PC-3 (cell line): Measurements from ENCODE around the gene TMEM208. TPM values are rescaled to one million over a fixed set of nuclear protein-coding genes. Genes with fewer than 3 reads are reported as not detected.
A peak's percentile ranks its signal among the peaks of the same experiment; 100 is the strongest.

Experiments used
- ATAC-seq: fragments of 200-7000 bp; cut with Tn5 transposase; 2 replicates; pipeline ENCODE4 v1.9.1; 2020; ENCODE audit warnings: mild to moderate bottlenecking, moderate library complexity
- BruUV-seq: library from RNA; stranded (reverse); fragments of 400-500 nt; replicated peaks from 2 replicates; lab custom pipeline; 2021; lab: Mats Ljungman, UMichigan
- CTCF ChIA-PET: fragments of 300-600 bp; sonication (Branson Sonifier 250); formaldehyde crosslinking; loops from one replicate; lab custom pipeline; 2022; ENCODE audit warnings: antibody characterized with exemption; lab: Charles Lee
- POLR2A ChIA-PET: fragments of 300-600 bp; sonication (Branson Sonifier 250); formaldehyde crosslinking; loops from one replicate; lab custom pipeline; 2022; ENCODE audit warnings: antibody characterized with exemption; ENCODE audit not compliant: unreplicated experiment; lab: Charles Lee
- DNase-seq: peaks from one replicate; pipeline ENCODE4 v3.0.0-alpha.2; 2015
- H2AFZ ChIP-seq: fragments of 300-600 bp; sonication (generic); 2 replicates; pipeline ENCODE4 v1.6.0; 2016; ENCODE audit warnings: antibody characterized with exemption, low read length
- H3F3A ChIP-seq: fragments of 300-600 bp; sonication (generic); one replicate; pipeline ENCODE4 v1.6.0; 2017; ENCODE audit warnings: antibody characterized with exemption, low read length, control low read depth, mild to moderate bottlenecking; ENCODE audit not compliant: unreplicated experiment
- H3K27ac ChIP-seq: fragments of 300-600 bp; sonication (generic); 2 replicates; pipeline ENCODE4 v1.5.1; 2016; ENCODE audit warnings: mild to moderate bottlenecking, low read length
- H3K27me3 ChIP-seq: fragments of 300-600 bp; sonication (generic); 2 replicates; pipeline ENCODE4 v1.6.1; 2016; ENCODE audit warnings: low read length, mixed read lengths
- H3K36me3 ChIP-seq: fragments of 300-600 bp; sonication (generic); 2 replicates; pipeline ENCODE4 v1.6.1; 2016; ENCODE audit warnings: low read depth, mixed run types, low read length, mixed read lengths
- H3K4me1 ChIP-seq: fragments of 300-600 bp; sonication (generic); 2 replicates; pipeline ENCODE4 v1.5.1; 2016; ENCODE audit warnings: low read length; ENCODE audit not compliant: insufficient read depth
- H3K4me2 ChIP-seq: fragments of 300-600 bp; sonication (generic); 2 replicates; pipeline ENCODE4 v1.6.0; 2016; ENCODE audit warnings: low read length
- H3K4me3 ChIP-seq: fragments of 300-600 bp; sonication (generic); 2 replicates; pipeline ENCODE4 v1.5.1; 2016; ENCODE audit warnings: mild to moderate bottlenecking, low read length, mixed read lengths
- H3K79me2 ChIP-seq: fragments of 300-600 bp; sonication (generic); 2 replicates; pipeline ENCODE4 v1.6.1; 2017; ENCODE audit warnings: low read length, mixed read lengths
- H3K9ac ChIP-seq: fragments of 300-600 bp; sonication (generic); 2 replicates; pipeline ENCODE4 v1.6.0; 2016; ENCODE audit warnings: mild to moderate bottlenecking, low read length
- H3K9me2 ChIP-seq: fragments of 300-600 bp; sonication (generic); replicated peaks from 2 replicates; pipeline ENCODE4 v1.6.1; 2016; ENCODE audit warnings: mixed run types, low read length, mixed read lengths
- H3K9me3 ChIP-seq: fragments of 300-600 bp; sonication (generic); 2 replicates; pipeline ENCODE4 v1.6.1; 2016; ENCODE audit warnings: low read length, mixed read lengths
- H4K20me1 ChIP-seq: fragments of 300-600 bp; sonication (generic); 2 replicates; pipeline ENCODE4 v1.6.1; 2016; ENCODE audit warnings: low read length, mixed read lengths
- EZH2 ChIP-seq: fragments of 300-600 bp; sonication (generic); IDR thresholded peaks from one replicate; pipeline ENCODE4 v1.6.1; 2017; ENCODE audit warnings: antibody characterized with exemption, mild to moderate bottlenecking, low read length; ENCODE audit not compliant: unreplicated experiment
- EZH2phosphoT487 ChIP-seq: fragments of 300-600 bp; sonication (generic); IDR thresholded peaks from 2 replicates; pipeline ENCODE4 v1.6.1; 2018; ENCODE audit warnings: mild to moderate bottlenecking, antibody characterized with exemption, low read length, borderline replicate concordance
- intact Hi-C: fragments of 100-400 bp; cut with micrococcal nuclease; formaldehyde crosslinking; loops from 2 replicates; pipeline ENCODE4 v1.9.0; 2023
- total RNA-seq: library from RNA; depleted of rRNA; stranded (reverse); fragments of >200 nt; gene quantifications from 2 replicates; pipeline ENCODE4 v1.2.3, GENCODE V29; 2014
- TF ChIP-seq, protein P1 (sequence below): fragments of 300-600 bp; sonication (generic); conservative IDR thresholded peaks from 2 replicates; pipeline ENCODE4 v1.5.1; 2017; ENCODE audit warnings: antibody characterized with exemption, low read depth, mild to moderate bottlenecking, low read length

TMEM208 gene
- total RNA-seq, 1 experiment from 2014 or later, result 35.4 TPM

DNA sequence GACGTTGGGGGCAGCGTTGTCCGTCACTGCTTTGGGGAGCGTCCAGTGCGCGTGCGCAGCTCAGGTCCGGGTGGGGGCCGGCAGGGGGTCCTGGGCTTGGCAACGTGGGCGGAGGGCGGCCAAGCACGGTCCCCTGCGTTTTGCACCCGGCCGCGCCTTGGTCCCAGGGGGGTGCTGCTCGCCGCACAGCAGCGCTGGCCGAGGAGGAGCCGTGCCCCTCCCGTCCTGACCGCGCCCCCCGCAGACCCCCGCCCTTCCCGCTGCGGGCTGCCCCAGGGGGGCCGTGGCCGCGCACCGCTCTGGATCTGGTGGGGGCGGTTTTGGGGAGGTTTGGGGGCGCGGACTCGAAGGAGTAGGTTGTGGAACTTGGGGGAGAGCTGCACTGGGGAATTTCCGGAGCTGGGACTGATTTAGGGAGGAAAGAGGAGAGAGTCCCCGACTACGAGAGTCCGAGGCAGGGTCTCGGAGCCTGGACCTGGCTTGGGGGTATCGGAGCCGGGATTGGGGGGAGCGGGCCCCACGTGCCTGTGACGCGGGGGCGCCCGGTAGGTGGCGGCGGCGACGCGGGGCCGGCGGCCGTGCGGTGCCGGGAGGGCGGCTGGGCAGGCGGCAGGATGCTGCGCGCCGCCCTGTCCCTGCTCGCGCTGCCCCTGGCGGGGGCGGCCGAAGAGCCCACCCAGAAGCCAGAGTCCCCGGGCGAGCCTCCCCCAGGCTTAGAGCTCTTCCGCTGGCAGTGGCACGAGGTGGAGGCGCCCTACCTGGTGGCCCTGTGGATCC, 21.7 kb downstream of the TMEM208 start, which contains the start of gene SLC9A5:
Gene SLC9A5, plus strand, starts transcription at position 579 of the 777 bp plus-strand sequence. Its CDS starts 36 bp downstream, at position 615.
- Histone ChIP-seq H3K27ac (no peak within 1 kb of the TSS), H3K4me2 (peak within 1 kb of the TSS; percentile 95), H3K27me3 (no peaks in the 10 kb centered on the region), H3F3A (peaks cover 7% of the 10 kb centered on the region), H3K79me2 (peaks cover 33% of the 10 kb centered on the region), H2AFZ (peak within 1 kb of the TSS; percentile 94), H3K9me3 (no peaks in the 10 kb centered on the region), H3K9me2 (no peaks in the 10 kb centered on the region), H4K20me1 (no peaks in the 10 kb centered on the region), H3K9ac (peak within 1 kb of the TSS; percentile 51), H3K36me3 (no peaks in the 10 kb centered on the region), H3K4me3 (peak within 1 kb of the TSS; percentile 73), H3K4me1 (peaks cover 38% of the 10 kb centered on the region)
- POLR2A ChIA-PET, result no interaction called here
- CTCF ChIA-PET, result interaction anchor here (0.8 to 1.7 kb wide), 2 partner anchors 12 kb away, joined by 3 to 21 read pairs; no protein-coding TSS in a partner anchor
- TF ChIP-seq, protein P1, sequence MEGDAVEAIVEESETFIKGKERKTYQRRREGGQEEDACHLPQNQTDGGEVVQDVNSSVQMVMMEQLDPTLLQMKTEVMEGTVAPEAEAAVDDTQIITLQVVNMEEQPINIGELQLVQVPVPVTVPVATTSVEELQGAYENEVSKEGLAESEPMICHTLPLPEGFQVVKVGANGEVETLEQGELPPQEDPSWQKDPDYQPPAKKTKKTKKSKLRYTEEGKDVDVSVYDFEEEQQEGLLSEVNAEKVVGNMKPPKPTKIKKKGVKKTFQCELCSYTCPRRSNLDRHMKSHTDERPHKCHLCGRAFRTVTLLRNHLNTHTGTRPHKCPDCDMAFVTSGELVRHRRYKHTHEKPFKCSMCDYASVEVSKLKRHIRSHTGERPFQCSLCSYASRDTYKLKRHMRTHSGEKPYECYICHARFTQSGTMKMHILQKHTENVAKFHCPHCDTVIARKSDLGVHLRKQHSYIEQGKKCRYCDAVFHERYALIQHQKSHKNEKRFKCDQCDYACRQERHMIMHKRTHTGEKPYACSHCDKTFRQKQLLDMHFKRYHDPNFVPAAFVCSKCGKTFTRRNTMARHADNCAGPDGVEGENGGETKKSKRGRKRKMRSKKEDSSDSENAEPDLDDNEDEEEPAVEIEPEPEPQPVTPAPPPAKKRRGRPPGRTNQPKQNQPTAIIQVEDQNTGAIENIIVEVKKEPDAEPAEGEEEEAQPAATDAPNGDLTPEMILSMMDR, result no peak; the same call in 1 of the 2 replicates
- no peak for TF ChIP-seq EZH2
- no peak for TF ChIP-seq EZH2phosphoT487
- ATAC-seq, result no peak
- intact Hi-C loops, result loop anchor here (10.0 kb wide), 1 partner anchor 54 kb away; the partner anchor contains the start of genes E2F4, ELMO3 and EXOC3L1
- no peak for DNase-seq
- no TSS peak for BruUV-seq

DNA sequence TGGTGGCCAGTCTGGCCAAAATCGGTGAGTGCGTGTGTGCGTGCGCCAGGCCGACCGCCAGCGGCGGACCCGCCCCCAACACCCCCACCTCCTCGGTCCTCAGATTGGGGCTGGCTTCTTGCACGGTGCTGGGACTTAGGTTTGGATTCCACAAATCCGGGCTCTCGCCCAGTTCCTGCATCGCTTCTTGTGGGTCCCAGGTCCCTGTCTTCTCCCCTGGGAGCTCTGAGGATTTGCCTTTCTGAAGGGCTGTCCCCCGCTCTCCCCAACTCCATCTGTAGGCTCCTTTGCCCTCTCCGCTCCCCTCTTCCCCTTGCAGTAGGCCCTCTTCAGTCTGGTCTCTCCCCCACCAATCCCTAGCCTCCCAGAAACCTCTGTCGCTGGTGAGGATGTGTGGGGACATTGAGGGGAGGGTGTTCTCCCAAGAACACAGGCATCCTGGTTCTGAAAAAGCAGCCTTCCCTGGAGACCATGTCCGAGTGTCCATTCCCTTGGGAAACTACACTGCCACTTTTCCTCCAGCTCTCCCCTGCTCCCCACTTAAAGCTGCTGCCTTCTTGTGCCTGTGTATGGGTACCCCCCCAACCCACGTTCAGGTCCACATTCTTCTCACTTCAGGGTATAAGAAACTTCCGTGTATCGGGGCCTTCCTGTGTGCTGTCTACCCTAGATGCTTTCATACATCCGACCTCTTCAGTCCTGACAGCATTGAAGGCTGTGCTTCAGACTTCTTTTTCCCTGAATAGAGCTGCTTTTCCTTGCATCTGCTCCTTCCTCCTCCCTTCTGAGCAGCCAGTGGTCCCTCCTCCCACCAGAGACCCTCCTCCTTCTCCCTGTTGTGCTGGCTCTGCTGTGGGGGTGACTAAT, 22.5 kb downstream of the TMEM208 start:
- CTCF ChIA-PET, result interaction anchor here (0.8 kb wide), 1 partner anchor 11 kb away, joined by 3 read pairs; no protein-coding TSS in a partner anchor
- TF ChIP-seq EZH2phosphoT487, result no peak
- no peak for TF ChIP-seq EZH2
- TF ChIP-seq, protein P1, result no peak
- intact Hi-C loops, result loop anchor here (10.0 kb wide), 1 partner anchor 55 kb away; the partner anchor contains the start of genes E2F4, ELMO3 and EXOC3L1
- Histone ChIP-seq H3K4me1 (peaks cover 30% of the 10 kb centered on the region), H3K27me3 (no peaks in the 10 kb centered on the region), H3K4me3 (peak overlapping the region; percentile 73), H2AFZ (peak overlapping the region; percentile 94; the same call in 1 of the 2 replicates), H3K79me2 (peaks cover 26% of the 10 kb centered on the region), H3K4me2 (peak overlapping the region; percentile 95), H3K9me2 (no peaks in the 10 kb centered on the region), H3K9ac (no peak overlapping the region; the same call in 1 of the 2 replicates), H3K27ac (no peak overlapping the region), H4K20me1 (no peaks in the 10 kb centered on the region), H3K9me3 (no peaks in the 10 kb centered on the region), H3K36me3 (no peaks in the 10 kb centered on the region), H3F3A (peaks cover 7% of the 10 kb centered on the region)
- POLR2A ChIA-PET, result no interaction called here
- no peak for ATAC-seq
- DNase-seq, result no peak
- BruUV-seq, result no TSS peak
